Measurements from ENCODE around the gene SOS2.

Gene SOS2

DNA sequence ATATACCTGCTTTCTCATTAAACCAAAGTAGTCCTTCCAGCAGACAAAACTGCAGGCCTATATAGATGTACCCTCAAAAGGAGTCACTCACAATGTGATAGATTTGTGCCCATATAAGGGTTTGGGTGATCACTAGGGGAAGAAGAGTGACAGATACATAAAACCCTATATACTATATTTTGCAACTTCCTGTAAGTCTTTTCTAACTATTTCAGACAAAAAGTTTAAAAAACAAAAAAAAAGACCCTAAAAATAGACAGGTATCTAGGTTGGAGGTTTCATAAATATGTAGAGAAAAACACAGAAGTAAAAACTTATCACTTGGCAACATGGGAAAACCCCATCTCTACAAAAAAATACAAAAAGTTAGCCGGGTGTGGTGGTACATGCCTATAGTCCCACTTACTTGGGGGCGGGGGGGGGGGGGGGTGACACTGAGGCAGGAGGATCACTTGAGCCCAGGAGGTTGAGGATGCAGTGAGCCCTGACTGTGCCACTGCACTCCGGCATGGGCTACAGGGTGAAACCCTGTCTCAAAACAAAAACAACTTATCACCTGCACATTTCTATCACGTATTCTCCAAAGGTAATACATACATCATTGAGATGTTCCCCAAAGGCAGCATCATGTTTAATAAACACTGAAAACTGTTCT, 117.9 kb downstream of the SOS2 start:
- no peak for DNase-seq

DNA sequence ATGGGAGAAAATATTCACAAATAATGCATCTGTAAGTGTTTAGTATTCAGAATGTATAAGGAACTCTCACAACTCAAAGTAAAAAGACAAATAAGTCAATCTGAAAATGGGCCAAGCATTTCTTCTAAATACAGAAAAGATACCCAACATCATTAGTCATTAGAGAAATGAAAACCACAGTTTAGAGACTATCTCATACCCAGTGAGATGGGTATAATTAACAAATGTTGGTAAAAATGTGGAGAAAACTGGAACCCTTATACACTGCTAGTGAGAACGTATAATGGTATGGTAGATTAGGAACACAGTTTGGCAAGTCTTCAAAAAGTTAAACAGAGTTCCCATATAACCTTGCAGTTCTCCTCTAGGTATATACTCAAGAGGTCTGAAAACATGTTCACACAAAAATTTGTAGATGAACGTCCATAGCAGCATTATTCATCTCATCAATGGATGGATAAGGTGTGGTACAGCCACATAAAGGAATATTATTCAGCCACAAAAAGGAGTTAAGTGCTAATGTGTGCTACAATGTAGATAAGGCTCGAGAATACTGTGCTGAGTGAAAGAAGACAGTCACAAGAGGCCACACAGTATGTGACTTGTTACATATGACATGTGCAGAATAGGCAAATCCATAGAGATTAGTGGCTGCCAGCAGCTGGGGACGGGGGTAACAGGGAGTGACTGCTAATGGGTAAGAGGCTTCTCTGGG, 120.9 kb downstream of the SOS2 start:
- DNase-seq = no peak

DNA sequence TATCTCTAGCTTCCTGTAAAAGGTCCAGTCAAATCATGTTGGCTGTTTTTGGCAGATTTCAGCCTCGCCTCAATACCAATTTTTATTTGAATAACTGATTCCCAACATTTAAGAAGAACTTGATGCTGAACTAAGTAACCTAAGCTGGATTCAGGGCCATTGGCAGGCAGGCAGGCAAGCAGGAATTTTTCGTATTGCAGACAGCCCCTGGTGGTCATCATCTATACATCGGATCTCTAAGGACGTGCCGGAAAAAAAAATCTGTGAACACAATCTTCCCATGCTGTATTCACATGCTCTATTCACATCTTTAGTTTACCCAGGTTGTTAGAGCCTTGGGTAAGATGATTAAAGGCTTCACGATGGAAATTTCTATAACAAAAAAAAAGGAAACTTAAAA, 122.0 kb downstream of the SOS2 start:
- DNase-seq = no peak

DNA sequence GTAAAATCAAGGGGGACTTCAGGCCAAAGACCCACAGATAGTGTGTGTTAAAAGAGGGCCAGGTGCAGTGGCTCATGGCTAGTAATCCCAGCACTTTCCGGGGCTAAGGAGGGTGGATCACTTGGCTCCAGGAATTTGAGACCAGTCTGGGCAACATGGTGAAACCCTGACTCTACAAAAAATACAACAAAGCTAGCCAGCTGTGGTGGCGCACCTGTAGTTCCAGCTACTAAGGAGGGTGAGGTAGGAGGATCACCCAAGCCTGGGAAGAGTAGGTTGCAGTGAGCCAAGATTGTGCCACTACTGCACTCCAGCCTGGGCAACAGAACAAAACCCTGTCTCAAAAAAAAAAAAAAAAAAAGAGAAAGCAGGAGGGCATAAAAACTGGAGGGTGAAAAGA, 123.5 kb downstream of the SOS2 start:
- DNase-seq = no peak

DNA sequence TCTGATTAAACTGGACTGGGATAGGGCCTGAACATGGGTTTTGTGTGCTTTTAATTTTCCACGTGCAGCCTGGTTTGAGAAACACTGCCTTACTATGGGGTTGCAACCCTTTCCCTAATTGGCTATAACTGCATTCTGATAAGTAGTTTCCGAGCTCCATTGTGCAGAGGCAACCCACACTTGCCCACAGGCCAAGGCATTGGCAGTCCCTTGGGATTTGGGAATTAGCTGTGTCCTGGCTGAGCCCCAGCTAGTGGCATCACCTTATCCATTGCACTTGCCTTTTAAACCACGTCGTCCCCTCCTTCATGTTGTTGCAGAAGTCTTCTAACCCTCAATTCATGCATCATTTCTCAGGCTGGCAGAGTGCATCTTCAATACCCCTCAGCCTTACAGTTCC, 125.2 kb downstream of the SOS2 start:
- no peak for DNase-seq

DNA sequence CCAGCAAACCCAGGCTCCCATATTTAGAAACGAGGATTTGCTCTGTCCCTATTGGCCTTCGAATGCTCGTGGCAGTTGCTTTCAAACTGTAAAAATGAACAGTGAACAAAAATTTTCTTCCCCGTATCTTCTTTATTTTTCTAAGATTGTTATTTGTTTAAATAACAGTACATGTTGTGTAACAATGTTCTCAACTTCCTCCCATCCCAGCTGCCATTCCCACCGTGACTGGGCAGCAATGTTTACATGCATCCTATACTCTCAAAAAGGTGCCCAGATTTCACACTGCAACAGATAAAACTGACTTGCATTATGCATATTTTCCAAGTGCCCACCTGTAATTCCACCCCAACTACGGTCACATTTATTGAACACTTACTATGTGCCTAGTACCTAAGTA, 127.8 kb downstream of the SOS2 start:
- DNase-seq = no peak

DNA sequence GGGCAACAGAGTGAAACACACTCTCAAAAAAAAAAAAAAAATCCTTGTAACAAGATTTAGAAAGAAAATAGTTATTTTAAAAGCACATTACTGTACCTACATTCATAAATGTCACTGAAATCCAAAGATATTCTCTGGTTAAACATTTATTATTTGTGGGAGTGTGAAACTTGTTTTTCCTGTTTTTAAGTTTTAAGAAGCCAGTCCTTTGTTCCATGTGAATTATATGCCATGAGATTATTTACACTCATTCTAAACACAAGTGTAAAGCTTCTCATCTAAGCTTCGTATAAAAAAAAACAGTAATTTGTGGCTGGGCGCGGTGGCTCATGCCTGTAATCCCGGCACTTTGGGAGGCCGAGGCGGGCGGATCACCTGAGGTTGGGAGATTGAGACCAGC, 130.0 kb downstream of the SOS2 start:
- DNase-seq = no peak

DNA sequence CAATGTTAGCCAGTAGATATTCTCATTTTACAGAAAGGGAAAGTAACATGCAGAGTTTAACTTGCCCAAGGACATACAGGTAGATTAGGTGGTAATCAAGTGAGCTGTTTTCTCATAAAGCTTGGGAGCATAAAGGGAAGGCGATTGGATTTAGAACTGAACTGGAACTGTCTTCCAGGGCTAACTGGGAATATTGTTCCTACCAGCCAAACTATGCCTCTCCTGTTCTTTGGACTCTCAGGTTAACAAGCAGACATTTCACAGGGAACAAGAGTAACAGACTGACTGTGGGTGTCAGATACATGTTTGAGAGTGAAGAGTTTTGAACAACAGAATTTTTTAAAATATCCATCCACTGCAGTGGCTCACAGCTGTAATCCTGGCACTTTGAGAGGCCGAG, 130.6 kb downstream of the SOS2 start:
- no peak for DNase-seq

DNA sequence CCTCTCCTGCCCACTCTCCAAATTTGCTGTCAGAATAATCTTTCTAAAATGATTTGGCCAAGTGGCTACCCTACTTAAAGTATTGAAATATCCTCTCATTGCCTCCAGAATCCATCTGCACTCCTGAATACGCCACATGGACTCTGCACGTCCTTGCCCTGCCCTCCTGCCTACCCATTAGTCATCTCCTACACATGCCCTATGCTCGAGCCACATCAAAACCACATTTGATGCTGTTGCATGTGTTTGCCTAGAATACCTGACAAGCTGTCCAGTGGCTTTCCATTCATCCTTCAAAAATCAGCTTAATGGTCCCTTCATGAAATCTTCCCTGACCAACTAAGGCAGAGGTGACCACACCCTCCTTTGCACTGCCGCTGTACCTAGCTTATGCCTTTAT, 132.0 kb downstream of the SOS2 start:
- DNase-seq = no peak

DNA sequence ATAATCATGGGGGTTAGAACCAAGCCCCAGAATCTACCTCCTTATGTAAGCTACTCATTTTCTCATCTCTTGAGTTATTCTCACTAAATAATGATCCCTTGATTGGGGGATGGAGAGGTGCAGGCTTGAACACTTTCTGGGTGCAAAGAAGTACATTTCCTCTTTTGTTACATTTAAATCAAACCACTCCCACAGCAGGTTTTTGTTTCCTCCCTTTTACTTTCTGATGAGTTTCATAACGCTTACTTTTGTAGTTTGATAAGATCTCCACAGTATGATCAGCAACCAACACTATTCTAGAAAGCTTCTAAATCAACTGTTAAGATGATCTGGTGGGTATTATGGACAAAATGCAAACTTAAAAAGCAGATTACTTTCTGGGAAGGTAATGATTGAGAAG, 135.5 kb downstream of the SOS2 start:
- no peak for DNase-seq

DNA sequence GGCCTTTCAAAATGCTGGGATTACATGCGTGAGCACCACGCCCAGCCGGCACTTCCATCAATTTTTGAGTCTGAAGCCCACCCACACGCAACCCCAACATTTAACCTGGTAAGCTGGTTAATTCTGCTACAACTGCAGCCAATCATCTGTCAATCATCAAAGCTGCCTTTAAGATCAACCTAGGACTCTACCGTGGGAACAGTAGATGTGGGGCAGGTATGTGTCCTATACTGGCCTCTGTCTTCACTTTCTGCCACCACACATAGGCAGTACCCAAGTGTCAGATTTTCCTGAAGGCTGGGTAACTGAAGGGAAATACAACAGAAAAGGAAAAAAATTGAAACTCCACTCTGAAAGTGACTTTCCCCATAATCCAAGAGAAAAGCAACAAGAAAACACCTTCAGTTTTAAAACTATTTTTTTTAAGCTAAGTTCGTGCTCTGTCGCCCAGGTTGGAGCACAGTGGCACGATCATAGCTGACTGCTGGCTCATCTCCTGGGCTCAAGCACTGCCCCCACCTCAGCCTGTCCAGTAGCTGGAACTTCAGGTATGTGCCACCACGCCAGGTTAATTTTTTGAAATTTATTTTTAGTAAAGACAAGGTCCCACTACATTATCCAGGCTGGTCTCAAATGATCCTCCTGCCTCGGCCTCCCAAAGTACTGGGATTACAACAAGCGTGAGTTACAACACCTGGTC, 137.2 kb downstream of the SOS2 start:
- DNase-seq = no peak

DNA sequence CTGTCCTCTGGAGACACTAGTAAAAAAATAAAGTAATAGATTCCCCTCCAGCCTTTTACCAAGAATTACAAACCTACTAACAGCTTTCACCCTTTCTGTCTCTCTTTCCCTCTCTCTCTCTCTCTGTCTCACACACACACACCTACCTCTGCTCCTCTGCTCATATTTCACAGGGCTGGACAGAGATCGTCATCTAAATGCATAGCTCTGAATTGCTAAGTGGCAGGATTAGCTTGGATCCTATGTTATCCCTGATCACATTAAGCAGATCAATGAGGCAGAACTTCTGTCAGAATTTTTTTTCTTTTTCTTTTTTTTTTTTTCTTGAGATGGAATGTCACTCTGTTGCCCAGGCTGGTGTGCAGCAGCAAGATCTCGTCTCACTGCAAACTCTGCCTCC, 137.9 kb downstream of the SOS2 start:
- no peak for DNase-seq

DNA sequence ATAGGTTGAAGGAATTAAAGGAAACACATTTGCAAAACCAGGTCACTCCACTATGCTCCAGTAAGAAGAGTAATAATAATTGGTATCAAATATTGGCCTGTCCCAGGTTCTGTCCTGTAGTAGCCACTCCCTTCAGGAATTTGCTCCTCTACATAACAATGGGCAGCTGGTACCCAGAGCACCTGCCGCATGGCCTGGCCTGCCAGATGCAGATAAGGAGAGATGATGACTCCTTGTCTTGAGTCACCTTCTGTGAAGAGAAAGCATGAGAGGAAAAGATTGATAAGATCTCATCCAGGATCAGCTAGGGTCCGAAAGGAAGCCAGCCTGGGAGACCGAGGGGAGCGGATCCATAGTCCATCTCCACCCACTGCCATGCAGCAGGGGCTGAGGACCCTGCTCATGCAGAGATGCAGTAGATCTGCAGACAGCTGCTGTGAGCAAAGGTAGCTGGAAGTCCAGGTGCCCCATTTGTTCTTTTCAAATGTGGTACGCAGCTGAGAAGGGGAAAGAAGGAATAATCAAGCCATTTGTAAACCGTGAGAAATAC, 139.3 kb downstream of the SOS2 start:
- DNase-seq = no peak

DNA sequence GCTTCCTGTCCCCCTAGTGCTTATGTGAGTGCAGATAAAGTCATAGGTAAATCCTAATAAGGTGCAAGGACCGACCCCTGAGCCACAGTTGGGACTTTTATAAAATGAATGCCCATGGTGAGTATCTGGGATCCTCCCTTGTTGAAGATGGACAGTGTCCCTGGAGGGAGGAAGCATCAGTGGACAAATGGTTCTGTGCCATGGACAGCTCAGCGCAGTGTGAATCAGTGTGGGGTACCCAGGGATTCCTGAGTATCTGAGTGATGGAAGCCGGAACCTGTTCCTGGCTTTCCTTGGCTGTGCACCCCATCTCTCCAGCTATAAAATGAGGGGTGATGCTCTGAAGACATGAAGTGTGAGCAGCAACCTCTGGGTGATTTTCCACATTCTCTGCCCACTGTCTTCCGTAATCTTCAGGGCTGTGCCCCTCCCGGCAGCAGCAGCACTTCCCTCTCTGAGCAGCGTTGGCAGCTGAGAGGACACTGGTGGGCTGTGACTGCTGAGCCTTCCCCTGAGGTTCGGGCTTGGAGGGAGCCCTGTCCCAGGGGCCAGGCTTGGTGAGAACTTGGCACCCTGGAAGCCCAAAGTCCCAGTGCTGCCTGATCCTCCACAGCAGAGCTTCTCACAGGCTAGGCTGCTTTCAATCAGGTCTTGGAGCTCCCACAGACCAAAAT, 140.0 kb downstream of the SOS2 start:
- DNase-seq = no peak

DNA sequence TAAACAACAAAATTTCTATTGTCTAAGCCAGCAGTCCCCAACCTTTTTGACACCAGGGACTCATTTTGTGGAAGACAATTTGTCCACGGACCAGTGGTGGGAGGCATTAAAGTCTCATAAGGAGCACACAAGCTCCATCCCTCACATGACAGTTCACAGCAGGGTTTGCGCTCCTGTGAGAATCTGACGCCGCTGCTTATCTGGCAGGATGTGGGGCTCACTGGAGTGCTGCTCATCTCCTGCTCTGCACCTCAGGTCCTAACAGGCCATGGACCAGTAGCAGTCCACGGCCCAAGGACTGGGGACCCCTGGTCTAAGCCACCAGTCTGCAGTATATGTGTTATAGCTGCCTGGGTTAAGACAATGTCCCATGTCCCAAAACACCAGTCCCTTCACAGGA, 142.2 kb downstream of the SOS2 start:
- DNase-seq = no peak

DNA sequence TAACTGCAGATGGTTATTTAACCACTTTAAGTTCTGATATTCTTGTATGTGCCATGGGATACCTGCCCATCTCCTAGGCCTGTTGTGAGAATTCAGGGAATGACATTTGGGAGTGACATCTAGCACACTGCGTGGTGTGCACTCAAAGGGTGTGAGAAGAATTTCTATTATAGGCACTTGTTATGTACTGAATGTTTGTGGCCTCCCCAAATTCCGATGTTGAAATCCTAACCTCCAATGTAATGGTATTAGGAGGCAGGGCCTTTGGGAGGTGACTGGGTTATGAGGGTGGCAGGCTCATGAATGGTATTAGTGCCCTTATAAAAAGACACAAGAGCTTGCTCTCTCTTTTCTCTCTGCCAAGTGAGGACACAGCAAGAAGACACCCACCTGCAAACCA, 142.6 kb downstream of the SOS2 start:
- DNase-seq = no peak

DNA sequence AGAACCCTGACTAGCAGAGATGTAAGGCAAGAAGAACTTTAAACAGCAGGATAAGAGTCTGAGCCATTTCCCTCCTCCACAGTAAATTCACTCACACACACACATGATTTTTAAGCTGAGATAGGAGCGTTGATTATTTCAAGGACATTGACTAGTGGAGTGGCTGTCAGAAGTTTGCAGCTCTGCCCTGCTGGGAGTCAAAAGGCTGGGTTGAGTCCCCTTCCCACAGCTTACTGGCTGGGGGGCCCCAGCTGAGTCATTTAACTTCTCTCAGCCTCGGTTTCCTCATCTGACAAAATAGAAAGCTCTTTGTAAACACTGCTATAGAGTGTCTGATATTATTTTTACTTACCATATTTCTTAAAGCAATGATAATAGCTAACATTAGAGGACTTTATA, 143.3 kb downstream of the SOS2 start:
- no peak for DNase-seq

DNA sequence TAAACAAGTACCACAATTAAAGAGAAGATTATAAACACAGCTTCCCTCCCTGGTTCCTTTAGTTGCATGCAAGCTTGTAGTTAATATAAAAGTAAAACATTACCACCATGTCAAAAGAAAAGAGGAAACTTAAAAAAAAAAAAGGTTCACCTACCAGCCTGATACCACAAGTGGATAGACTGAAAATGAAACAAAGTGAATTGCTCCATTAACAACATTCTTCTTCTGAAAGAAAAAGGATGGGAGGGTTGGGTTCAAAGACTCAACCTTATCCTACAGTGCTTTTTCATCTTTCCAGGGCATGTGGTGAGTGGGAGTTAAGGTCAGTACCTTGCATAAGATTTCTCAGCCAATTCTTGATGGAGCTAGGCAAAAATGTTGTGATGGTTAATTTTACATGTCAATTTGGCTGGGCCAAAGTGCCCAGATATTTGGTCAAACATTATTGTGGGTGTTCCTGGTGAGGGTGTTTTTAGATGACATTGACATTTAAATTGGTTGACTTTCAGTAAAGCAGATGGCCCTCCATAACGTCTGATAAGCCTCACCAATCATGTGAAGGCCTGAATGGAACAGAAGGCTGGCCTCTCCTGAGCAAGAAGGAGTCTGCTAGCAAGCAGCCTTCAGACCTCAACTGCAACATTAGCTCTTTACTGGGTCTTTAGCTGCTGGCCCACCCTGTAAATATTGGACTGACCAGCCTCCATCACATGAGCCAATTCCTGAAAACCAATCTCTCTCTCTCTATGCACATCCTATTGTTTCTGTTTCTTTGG, 143.8 kb downstream of the SOS2 start:
- DNase-seq = no peak

DNA sequence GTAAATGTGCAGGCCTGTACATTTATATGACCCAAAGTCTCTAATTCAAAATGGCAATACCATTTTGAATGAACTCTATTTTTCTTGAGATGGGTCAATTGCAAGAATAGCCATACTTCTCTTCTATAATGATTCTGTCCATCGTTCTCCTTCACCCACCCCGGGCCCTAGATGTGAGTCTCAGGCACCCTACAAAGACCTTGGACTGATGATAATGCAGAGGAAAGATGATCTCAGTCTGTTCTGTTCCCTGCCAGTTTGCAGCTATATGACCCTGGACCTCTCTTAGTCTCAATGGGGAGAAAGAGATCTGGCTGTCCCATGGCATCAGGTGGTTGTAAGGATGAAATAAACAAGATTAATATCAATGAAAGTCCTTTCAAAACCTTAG, 145.1 kb downstream of the SOS2 start:
- no peak for DNase-seq

DNA sequence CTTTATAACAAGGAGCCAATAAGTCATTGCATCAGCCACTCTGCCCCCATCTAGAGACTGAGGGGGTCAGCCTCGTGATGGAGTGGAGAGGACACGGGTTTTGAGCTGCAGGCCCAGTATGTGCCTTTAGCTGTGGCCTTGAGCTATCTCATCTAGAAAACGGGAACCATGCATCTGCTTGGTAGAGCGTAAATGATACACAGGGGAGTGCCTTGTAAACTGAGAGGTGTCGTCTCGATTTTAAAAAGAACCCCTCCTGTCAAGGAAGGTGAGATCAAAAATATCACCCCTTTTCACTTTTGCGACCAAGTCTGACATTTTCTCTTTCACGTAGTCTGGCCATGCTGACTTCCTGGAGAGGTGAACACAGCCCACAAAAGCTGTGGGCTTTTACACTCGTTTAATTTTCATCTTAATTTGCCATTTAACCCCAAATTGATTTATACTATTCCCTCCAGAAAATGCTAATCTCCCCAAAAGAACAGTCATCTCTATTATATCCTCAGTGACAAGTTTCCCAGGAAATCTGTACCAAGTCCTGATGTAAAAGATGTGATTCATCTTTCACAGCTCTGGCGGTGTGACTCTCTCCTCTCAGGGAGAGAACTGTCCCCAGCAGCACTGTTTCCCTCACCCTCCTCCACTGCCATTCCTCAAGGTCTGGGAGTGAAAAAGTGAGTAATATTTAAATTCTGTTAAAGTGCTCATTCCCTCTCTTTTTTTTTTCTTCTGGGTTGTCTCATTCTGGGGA, 145.6 kb downstream of the SOS2 start:
- DNase-seq = no peak

DNA sequence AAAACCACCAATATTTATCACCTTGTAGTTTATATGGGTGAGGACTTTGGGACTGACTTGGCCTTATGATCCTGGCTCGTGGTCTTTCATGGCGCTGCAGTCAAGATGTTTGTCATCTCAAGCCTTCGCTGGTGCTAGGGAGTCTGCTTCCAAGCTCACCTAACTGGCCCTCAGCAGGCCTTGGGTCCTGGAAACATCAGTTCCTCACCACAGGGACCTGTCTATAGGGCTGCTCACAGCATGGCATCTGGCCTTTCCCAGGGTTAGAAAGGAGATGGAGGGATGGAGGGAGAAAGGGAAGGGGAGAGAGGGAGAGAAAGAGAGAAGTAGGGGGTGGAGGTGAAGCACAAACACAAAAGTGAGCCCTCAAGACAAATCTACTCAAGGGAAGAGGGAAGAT, 146.7 kb downstream of the SOS2 start:
- DNase-seq = no peak
